SK-N-SH treated with all-trans-retinoic acid at 6 μM for 48 hours (cell line): ENCODE measurements around the gene ANXA8L1.
"Not testable (repeated sequence)": the region's sequence is repeated elsewhere in the genome, so short reads cannot be mapped to it uniquely, and the experiment has no call there.

Source experiments
- ARNTL ChIP-seq: fragments of 450-650 bp; formaldehyde crosslinking; IDR thresholded peaks from 2 replicates; pipeline ENCODE4 v1.5.0; 2020; ENCODE audit warnings: low read depth, mild to moderate bottlenecking, moderate library complexity, borderline replicate concordance
- ESRRG ChIP-seq: fragments of 250-450 bp; sonication (Bioruptor Pico); IDR thresholded peaks from 2 replicates; pipeline ENCODE4 v1.6.1; 2021; ENCODE audit warnings: mild to moderate bottlenecking
- PATZ1 ChIP-seq: fragments of 250-450 bp; sonication (Bioruptor Pico); IDR thresholded peaks from 2 replicates; pipeline ENCODE4 v1.8.0; 2020; ENCODE audit warnings: mild to moderate bottlenecking, moderate library complexity, borderline replicate concordance
- RARB ChIP-seq: fragments of 250-450 bp; sonication (Bioruptor Pico); IDR thresholded peaks from 2 replicates; pipeline ENCODE4 v1.8.0; 2021; ENCODE audit warnings: mild to moderate bottlenecking, moderate library complexity
- TOX ChIP-seq: fragments of 250-450 bp; sonication (Bioruptor Pico); IDR thresholded peaks from 2 replicates; pipeline ENCODE4 v1.8.0; 2021; ENCODE audit warnings: mild to moderate bottlenecking, moderate library complexity, borderline replicate concordance
- TF ChIP-seq, protein P1 (sequence below): fragments of 250-450 bp; sonication (Bioruptor Pico); IDR thresholded peaks from 2 replicates; pipeline ENCODE4 v1.5.1; 2020; ENCODE audit warnings: low read depth, mild to moderate bottlenecking, moderate library complexity

GRCh38 chr10:46377651-46378050, 2.1 kb downstream of the ANXA8L1 start:
- not testable (repeated sequence) for TF ChIP-seq PATZ1 (CRISPR knock-in tag); RARB (CRISPR knock-in tag); TOX (CRISPR knock-in tag); ARNTL; ESRRG (CRISPR knock-in tag)
- TF ChIP-seq, protein P1, sequence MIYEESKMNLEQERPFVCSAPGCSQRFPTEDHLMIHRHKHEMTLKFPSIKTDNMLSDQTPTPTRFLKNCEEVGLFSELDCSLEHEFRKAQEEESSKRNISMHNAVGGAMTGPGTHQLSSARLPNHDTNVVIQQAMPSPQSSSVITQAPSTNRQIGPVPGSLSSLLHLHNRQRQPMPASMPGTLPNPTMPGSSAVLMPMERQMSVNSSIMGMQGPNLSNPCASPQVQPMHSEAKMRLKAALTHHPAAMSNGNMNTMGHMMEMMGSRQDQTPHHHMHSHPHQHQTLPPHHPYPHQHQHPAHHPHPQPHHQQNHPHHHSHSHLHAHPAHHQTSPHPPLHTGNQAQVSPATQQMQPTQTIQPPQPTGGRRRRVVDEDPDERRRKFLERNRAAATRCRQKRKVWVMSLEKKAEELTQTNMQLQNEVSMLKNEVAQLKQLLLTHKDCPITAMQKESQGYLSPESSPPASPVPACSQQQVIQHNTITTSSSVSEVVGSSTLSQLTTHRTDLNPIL (CRISPR knock-in tag): not testable (repeated sequence)
